Measurements from ENCODE around the gene CR2. TPM values are rescaled to one million over a fixed set of nuclear protein-coding genes. Genes with fewer than 3 reads are reported as not detected.

Gene CR2
- not detected in 2 replicates for total RNA-seq
- long read RNA-seq = 0 reads

GRCh38 chr1:207454046-207454964, at the start of gene CR2:
Gene CR2, plus strand, starts transcription at chr1:207454328. Its CDS starts 91 bp downstream, at chr1:207454419.
- DNase-seq (ENCODE audit: extremely low spot score, unreplicated experiment) = no peak

DNA sequence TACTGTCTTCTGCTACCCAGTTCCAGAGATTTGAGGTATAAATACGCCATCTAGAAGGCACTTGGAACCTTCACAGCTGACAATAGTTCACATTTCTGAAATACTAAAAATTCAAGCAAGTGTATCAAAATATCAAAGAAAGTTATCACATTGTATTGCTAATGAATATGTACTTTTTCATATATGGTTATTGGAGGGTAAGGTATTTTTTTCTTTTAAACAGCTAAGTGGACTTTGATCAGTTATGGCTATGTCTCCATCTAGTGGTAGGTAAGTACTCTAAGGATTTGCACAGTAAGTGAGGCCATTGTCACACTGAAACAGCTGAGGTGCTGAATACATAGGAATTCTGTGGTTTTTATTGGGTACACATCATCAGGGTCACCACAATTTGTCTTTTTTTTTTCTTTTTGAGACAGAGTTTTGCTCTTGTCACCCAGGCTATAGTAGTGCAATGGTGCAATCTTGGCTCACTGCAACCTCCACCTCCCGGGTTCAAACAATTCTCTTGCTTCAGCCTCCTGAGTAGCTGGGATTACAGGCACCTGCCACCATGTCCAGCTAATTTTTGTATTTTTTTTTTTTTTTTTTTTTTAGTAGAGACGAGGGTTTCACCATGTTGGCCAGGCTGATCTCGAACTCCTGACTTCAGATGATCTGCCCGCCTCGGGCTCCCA, 49.1 kb upstream of the CR2 start:
- H3K36me3 Mint-ChIP-seq (ENCODE audit: unreplicated experiment) = no peaks in the 10 kb centered on the region
- H3K27ac Mint-ChIP-seq (ENCODE audit: unreplicated experiment) = no peak overlapping the region
- DNase-seq (ENCODE audit: extremely low spot score, unreplicated experiment) = no peak
- no peaks in the 10 kb centered on the region for H3K9me3 Mint-ChIP-seq (ENCODE audit: unreplicated experiment)
- peak; percentile 82 for TF ChIP-seq CTCF (IDR thresholded peaks at IDR 0.05)
- no peak overlapping the region for H3K4me3 Mint-ChIP-seq (ENCODE audit: unreplicated experiment)
- H3K27me3 Mint-ChIP-seq (ENCODE audit: unreplicated experiment) = peaks cover 8% of the 10 kb centered on the region
- H3K4me1 Mint-ChIP-seq (ENCODE audit: unreplicated experiment) = no peaks in the 10 kb centered on the region

More at GRCh38 chr1:207454046-207454964, at the start of gene CR2:
- no peaks in the 10 kb centered on the region for H3K9me3 Mint-ChIP-seq (ENCODE audit: unreplicated experiment)
- TF ChIP-seq CTCF (IDR thresholded peaks at IDR 0.05) = no peak
- no peak within 1 kb of the TSS for H3K27ac Mint-ChIP-seq (ENCODE audit: unreplicated experiment)
- peaks cover 2% of the 10 kb centered on the region for H3K4me1 Mint-ChIP-seq (ENCODE audit: unreplicated experiment)
- H3K4me3 Mint-ChIP-seq (ENCODE audit: unreplicated experiment) = no peak within 1 kb of the TSS
- no peaks in the 10 kb centered on the region for H3K36me3 Mint-ChIP-seq (ENCODE audit: unreplicated experiment)
- peaks cover 44% of the 10 kb centered on the region for H3K27me3 Mint-ChIP-seq (ENCODE audit: unreplicated experiment)

GRCh38 chr1:207405814-207406213, 48.3 kb upstream of the CR2 start:
- no peaks in the 10 kb centered on the region for H3K9me3 Mint-ChIP-seq (ENCODE audit: unreplicated experiment)
- no peaks in the 10 kb centered on the region for H3K36me3 Mint-ChIP-seq (ENCODE audit: unreplicated experiment)
- no peaks in the 10 kb centered on the region for H3K4me1 Mint-ChIP-seq (ENCODE audit: unreplicated experiment)
- no peak overlapping the region for H3K27ac Mint-ChIP-seq (ENCODE audit: unreplicated experiment)
- no peak for DNase-seq (ENCODE audit: extremely low spot score, unreplicated experiment)
- no peak for TF ChIP-seq CTCF (IDR thresholded peaks at IDR 0.05)
- peaks cover 8% of the 10 kb centered on the region for H3K27me3 Mint-ChIP-seq (ENCODE audit: unreplicated experiment)
- H3K4me3 Mint-ChIP-seq (ENCODE audit: unreplicated experiment) = no peak overlapping the region

- Mint-ChIP-seq H3K27ac (ENCODE audit: unreplicated experiment) (no peak overlapping the region), H3K4me3 (ENCODE audit: unreplicated experiment) (no peak overlapping the region), H3K27me3 (ENCODE audit: unreplicated experiment) (peaks cover 8% of the 10 kb centered on the region), H3K9me3 (ENCODE audit: unreplicated experiment) (no peaks in the 10 kb centered on the region), H3K36me3 (ENCODE audit: unreplicated experiment) (no peaks in the 10 kb centered on the region), H3K4me1 (ENCODE audit: unreplicated experiment) (no peaks in the 10 kb centered on the region)
- DNase-seq (ENCODE audit: extremely low spot score, unreplicated experiment) = no peak
- TF ChIP-seq CTCF (IDR thresholded peaks at IDR 0.05) = no peak
Measured at GRCh38 chr1:207407655-207408260, 46.4 kb upstream of the CR2 start.

All from osteocyte (in vitro differentiated cells).